ENCODE measurements around the gene CCDC169. TPM values are rescaled to one million over a fixed set of nuclear protein-coding genes. Genes with fewer than 3 reads are reported as not detected.

The CCDC169 gene
- total and polyA plus RNA-seq, 2 of the 4 experiments (the other 2 are of a cell fraction) = 0.54 to 0.62 TPM

DNA sequence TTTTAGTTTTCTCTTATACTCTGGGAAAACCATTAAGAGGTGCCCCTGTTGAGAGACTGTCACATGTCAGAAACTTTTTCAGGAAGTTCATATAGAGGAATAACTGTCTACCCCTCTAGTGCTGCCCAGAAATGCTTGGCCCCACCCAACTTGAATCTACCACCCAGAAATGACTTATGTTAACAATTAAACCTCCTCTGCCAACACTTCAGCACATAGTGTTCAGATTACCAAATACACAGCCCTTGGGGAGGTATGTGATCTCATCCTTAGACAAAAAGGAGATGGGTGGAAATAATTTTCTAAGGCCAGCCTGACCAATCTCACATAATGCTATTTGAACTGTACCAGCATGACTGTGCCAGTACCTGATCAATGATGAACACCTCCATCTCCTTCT is 35.6 kb downstream of the CCDC169 start:
- ATAC-seq (ENCODE audit: low read depth) = no peak
- H2AK5ac ChIP-seq (ENCODE audit: low read depth, low read length) = no peak overlapping the region
- CTCF ChIA-PET = interaction anchor here (1.5 kb wide), 1 partner anchor 11 kb away, joined by 3 read pairs; no protein-coding TSS in a partner anchor
- no peaks in the 10 kb centered on the region for H4K20me1 ChIP-seq (ENCODE audit: insufficient read depth, low read length)
- H3K4me3 ChIP-seq (ENCODE audit: insufficient read depth, low read depth, low read length) = no peak overlapping the region
- H3K9me3 ChIP-seq (ENCODE audit: control insufficient read depth, insufficient read depth, low read length) = no peaks in the 10 kb centered on the region
- H4K5ac ChIP-seq (ENCODE audit: low read depth, low read length) = no peak overlapping the region
- in situ Hi-C loops (cut with MboI; ENCODE audit: low sequenced_read_pairs) (no loop called here), dilution Hi-C loops (cut with HindIII; ENCODE audit: low sequenced_read_pairs, unreplicated experiment) (no loop called here), intact Hi-C loops (cut with micrococcal nuclease) (no loop called here)
- DNase-seq = no peak
- H3K9me1 ChIP-seq (ENCODE audit: insufficient read depth, low read length) = no peaks in the 10 kb centered on the region
- no peak overlapping the region for H4K91ac ChIP-seq (ENCODE audit: insufficient read depth, low read depth, low read length)
- no peaks in the 10 kb centered on the region for H3K4me1 ChIP-seq (ENCODE audit: control insufficient read depth, insufficient read depth, low read length)
- H3K27me3 ChIP-seq (ENCODE audit: control insufficient read depth, insufficient read depth, low read length) = no peaks in the 10 kb centered on the region
- H3K9ac ChIP-seq (ENCODE audit: low read depth, low read length) = no peak overlapping the region
- no peak overlapping the region for H2AFZ ChIP-seq (replicated peaks; ENCODE audit: low read length, poor library complexity)
- no peak overlapping the region for H3K56ac ChIP-seq (ENCODE audit: extremely low read depth, insufficient read depth, low read length)
- no peak overlapping the region for H3K14ac ChIP-seq (replicated peaks; ENCODE audit: low read depth, low read length)
- no peak overlapping the region for H3K27ac ChIP-seq (ENCODE audit: insufficient read depth, low read length)
- POLR2A ChIA-PET (ENCODE audit: unreplicated experiment) = no interaction called here
- H2BK5ac ChIP-seq (ENCODE audit: low read depth, low read length, poor library complexity, severe bottlenecking) = no peak overlapping the region
- H3K23ac ChIP-seq (ENCODE audit: low read depth, low read length) = no peak overlapping the region
- H2BK120ac ChIP-seq (ENCODE audit: low read depth, low read length) = no peak overlapping the region
- TF ChIP-seq CHD1 (IDR thresholded peaks at IDR 0.05; ENCODE audit: low read depth, low read length) (no peak), NFE2L2 (IDR thresholded peaks at IDR 0.05; ENCODE audit: low read depth, low read length) (no peak), CEBPB (IDR thresholded peaks at IDR 0.05; ENCODE audit: low read depth, low read length) (no peak), MAFK (IDR thresholded peaks at IDR 0.05; ENCODE audit: low read depth, low read length) (no peak), RCOR1 (IDR thresholded peaks at IDR 0.05; ENCODE audit: insufficient replicate concordance, low read length) (no peak), MAZ (IDR thresholded peaks at IDR 0.05; ENCODE audit: borderline replicate concordance, low read depth, low read length) (no peak), BHLHE40 (IDR thresholded peaks at IDR 0.05; ENCODE audit: low read depth, low read length) (no peak), POLR2A (IDR thresholded peaks at IDR 0.05; ENCODE audit: low read depth, low read length) (no peak), SMC3 (IDR thresholded peaks at IDR 0.05; ENCODE audit: low read depth, low read length) (no peak), RFX5 (IDR thresholded peaks at IDR 0.05; ENCODE audit: low read depth, low read length) (no peak), MXI1 (IDR thresholded peaks at IDR 0.05; ENCODE audit: borderline replicate concordance, low read depth, low read length) (no peak)
- TF ChIP-seq, protein P1, sequence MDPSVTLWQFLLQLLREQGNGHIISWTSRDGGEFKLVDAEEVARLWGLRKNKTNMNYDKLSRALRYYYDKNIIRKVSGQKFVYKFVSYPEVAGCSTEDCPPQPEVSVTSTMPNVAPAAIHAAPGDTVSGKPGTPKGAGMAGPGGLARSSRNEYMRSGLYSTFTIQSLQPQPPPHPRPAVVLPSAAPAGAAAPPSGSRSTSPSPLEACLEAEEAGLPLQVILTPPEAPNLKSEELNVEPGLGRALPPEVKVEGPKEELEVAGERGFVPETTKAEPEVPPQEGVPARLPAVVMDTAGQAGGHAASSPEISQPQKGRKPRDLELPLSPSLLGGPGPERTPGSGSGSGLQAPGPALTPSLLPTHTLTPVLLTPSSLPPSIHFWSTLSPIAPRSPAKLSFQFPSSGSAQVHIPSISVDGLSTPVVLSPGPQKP (IDR thresholded peaks at IDR 0.05; ENCODE audit: borderline replicate concordance, low read depth, low read length) = no peak
- TF ChIP-seq, protein P2, sequence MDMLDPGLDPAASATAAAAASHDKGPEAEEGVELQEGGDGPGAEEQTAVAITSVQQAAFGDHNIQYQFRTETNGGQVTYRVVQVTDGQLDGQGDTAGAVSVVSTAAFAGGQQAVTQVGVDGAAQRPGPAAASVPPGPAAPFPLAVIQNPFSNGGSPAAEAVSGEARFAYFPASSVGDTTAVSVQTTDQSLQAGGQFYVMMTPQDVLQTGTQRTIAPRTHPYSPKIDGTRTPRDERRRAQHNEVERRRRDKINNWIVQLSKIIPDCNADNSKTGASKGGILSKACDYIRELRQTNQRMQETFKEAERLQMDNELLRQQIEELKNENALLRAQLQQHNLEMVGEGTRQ (IDR thresholded peaks at IDR 0.05; ENCODE audit: low read depth, low read length) = no peak
- TF ChIP-seq, protein P3, sequence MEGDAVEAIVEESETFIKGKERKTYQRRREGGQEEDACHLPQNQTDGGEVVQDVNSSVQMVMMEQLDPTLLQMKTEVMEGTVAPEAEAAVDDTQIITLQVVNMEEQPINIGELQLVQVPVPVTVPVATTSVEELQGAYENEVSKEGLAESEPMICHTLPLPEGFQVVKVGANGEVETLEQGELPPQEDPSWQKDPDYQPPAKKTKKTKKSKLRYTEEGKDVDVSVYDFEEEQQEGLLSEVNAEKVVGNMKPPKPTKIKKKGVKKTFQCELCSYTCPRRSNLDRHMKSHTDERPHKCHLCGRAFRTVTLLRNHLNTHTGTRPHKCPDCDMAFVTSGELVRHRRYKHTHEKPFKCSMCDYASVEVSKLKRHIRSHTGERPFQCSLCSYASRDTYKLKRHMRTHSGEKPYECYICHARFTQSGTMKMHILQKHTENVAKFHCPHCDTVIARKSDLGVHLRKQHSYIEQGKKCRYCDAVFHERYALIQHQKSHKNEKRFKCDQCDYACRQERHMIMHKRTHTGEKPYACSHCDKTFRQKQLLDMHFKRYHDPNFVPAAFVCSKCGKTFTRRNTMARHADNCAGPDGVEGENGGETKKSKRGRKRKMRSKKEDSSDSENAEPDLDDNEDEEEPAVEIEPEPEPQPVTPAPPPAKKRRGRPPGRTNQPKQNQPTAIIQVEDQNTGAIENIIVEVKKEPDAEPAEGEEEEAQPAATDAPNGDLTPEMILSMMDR (conservative IDR thresholded peaks at IDR 0.05; ENCODE audit: low read depth, low read length) = no peak
- no peaks in the 10 kb centered on the region for H3K79me1 ChIP-seq (ENCODE audit: low read depth in 1 of 2, low read length in 2 of 2)
- H4K8ac ChIP-seq (ENCODE audit: low read depth in 2 of 2, low read length in 2 of 2) = no peak overlapping the region
- H2AK9ac ChIP-seq (replicated peaks; ENCODE audit: low read depth, low read length, poor library complexity) = no peak overlapping the region
- H2BK20ac ChIP-seq (ENCODE audit: low read depth, low read length) = no peak overlapping the region
- no peak overlapping the region for H2BK15ac ChIP-seq (ENCODE audit: low read depth, low read length)
- no peaks in the 10 kb centered on the region for H3K36me3 ChIP-seq (ENCODE audit: control insufficient read depth, insufficient read depth, low read length)
- no peak overlapping the region for H3K4me2 ChIP-seq (ENCODE audit: low read depth, low read length)
- no peak overlapping the region for H3K18ac ChIP-seq (ENCODE audit: low read depth, low read length)
- H3K4ac ChIP-seq (ENCODE audit: low read depth, low read length) = no peak overlapping the region
- BruUV-seq (replicated peaks) = no TSS peak

Measured in IMR-90 (cell line).